Right lobe of liver (tissue), 4 donors: ENCODE data around the gene TSPAN12.

Experiments used
- CTCF ChIP-seq, 4 donors: fragments of 200-600 bp in 3 of 4; fragments of 450-650 bp in 1 of 4; IDR thresholded peaks; one replicate each; pipeline versions ENCODE4 v1.5.1 to v1.8.0; 2016 to 2022; ENCODE audit warnings: antibody characterized with exemption in 4 of 4, mild to moderate bottlenecking in 2 of 4
- POLR2A ChIP-seq: fragments of 450-650 bp; IDR thresholded peaks from one replicate; pipeline ENCODE4 v1.6.1; 2017; ENCODE audit warnings: antibody characterized with exemption, mild to moderate bottlenecking
- donor health status: DM: no; HTN: no; CAD: no.
- donor health status: DM: no; HTN: no; CAD: no.
- donor health status: DM: no; HTN: yes; CAD: no.

- no peak for TF ChIP-seq CTCF (IDR thresholded peaks at IDR 0.05)
- TF ChIP-seq POLR2A: no peak
These were observed 1.5 kb upstream of the TSPAN12 start for GRCh38 chr7:120859459-120859858.
